Measurements from ENCODE around the gene MYB.
"Not testable (repeated sequence)": the region's sequence is repeated elsewhere in the genome, so short reads cannot be mapped to it uniquely, and the experiment has no call there.

The MYB gene

GRCh38 chr6:135244805-135245204 is 63.7 kb downstream of the MYB start:
- no peak overlapping the region for H3K27ac Mint-ChIP-seq
- TF ChIP-seq, protein P1, sequence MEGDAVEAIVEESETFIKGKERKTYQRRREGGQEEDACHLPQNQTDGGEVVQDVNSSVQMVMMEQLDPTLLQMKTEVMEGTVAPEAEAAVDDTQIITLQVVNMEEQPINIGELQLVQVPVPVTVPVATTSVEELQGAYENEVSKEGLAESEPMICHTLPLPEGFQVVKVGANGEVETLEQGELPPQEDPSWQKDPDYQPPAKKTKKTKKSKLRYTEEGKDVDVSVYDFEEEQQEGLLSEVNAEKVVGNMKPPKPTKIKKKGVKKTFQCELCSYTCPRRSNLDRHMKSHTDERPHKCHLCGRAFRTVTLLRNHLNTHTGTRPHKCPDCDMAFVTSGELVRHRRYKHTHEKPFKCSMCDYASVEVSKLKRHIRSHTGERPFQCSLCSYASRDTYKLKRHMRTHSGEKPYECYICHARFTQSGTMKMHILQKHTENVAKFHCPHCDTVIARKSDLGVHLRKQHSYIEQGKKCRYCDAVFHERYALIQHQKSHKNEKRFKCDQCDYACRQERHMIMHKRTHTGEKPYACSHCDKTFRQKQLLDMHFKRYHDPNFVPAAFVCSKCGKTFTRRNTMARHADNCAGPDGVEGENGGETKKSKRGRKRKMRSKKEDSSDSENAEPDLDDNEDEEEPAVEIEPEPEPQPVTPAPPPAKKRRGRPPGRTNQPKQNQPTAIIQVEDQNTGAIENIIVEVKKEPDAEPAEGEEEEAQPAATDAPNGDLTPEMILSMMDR (IDR thresholded peaks at IDR 0.05), result no peak
- no peak for DNase-seq
- no peaks in the 10 kb centered on the region for H3K9me3 Mint-ChIP-seq
- H3K27me3 Mint-ChIP-seq (ENCODE audit: low read depth, poor library complexity), result peaks cover 8% of the 10 kb centered on the region
- H3K4me1 Mint-ChIP-seq, result no peaks in the 10 kb centered on the region
- H3K4me3 Mint-ChIP-seq, result no peak overlapping the region
- no peaks in the 10 kb centered on the region for H3K36me3 Mint-ChIP-seq (ENCODE audit: low read depth)

DNA sequence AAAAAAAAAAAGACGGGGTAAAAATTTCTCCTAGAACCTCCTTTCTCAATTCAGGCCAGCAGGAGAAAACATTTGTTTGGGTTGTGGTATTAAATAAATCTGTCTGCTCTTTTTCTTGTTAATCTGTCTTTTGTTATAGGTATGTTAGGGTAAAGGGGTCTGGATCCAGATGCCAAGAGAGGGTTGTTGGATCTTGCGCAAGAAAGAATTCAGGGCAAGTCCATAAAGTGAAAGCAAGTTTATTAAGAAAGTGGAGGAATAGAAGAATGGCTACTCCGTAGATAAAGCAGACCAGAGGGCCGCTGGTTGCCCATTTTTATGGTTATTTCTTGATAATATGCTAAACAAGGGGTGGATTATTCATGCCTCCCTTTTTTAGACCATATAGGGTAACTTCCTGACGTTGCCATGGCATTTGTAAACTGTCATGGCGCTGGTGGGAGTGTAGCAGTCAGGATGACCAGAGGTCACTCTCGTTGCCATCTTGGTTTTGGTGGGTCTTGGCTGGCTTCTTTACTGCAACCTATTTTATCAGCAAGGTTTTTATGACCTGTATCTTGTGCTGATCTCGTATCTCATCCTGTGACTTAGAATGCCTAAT is 65.4 kb downstream of the MYB start:
- not testable (repeated sequence) for H3K9me3 Mint-ChIP-seq; H3K4me1 Mint-ChIP-seq; H3K4me3 Mint-ChIP-seq; H3K27ac Mint-ChIP-seq; H3K36me3 Mint-ChIP-seq (ENCODE audit: low read depth); DNase-seq
- H3K27me3 Mint-ChIP-seq (ENCODE audit: low read depth, poor library complexity), result peaks cover 11% of the 10 kb centered on the region

DNA sequence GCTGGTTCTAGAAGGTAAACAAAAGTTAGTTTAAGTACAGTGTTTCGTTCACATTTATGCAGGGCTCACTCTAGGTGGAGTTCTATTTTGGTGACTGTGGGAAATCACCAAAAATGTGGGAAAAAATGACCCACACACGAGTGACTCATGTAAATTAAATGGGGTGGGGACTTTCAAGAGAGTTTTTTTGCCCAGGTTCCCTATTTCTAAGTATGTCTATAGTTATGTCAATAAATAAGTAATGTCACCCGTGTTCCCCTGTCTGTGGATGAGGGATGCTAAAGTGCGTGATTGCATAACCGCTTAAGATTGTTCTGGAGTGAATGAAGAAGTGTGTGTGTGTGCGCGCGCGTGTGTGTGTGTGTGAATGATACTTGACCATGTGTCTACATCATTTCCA is 69.1 kb downstream of the MYB start:
- DNase-seq, result no peak
- peaks cover 18% of the 10 kb centered on the region for H3K27me3 Mint-ChIP-seq (ENCODE audit: low read depth, poor library complexity)
- no peaks in the 10 kb centered on the region for H3K4me1 Mint-ChIP-seq
- H3K9me3 Mint-ChIP-seq, result no peaks in the 10 kb centered on the region
- H3K27ac Mint-ChIP-seq, result no peak overlapping the region
- no peak overlapping the region for H3K4me3 Mint-ChIP-seq
- TF ChIP-seq, protein P1 (IDR thresholded peaks at IDR 0.05), result no peak
- H3K36me3 Mint-ChIP-seq (ENCODE audit: low read depth), result no peaks in the 10 kb centered on the region

GRCh38 chr6:135250751-135251497 is 69.8 kb downstream of the MYB start:
- H3K9me3 Mint-ChIP-seq, result no peaks in the 10 kb centered on the region
- H3K4me3 Mint-ChIP-seq, result no peak overlapping the region
- H3K4me1 Mint-ChIP-seq, result no peaks in the 10 kb centered on the region
- DNase-seq, result no peak
- no peaks in the 10 kb centered on the region for H3K36me3 Mint-ChIP-seq (ENCODE audit: low read depth)
- H3K27ac Mint-ChIP-seq, result no peak overlapping the region
- TF ChIP-seq, protein P1 (IDR thresholded peaks at IDR 0.05), result no peak
- H3K27me3 Mint-ChIP-seq (ENCODE audit: low read depth, poor library complexity), result peaks cover 21% of the 10 kb centered on the region

- H3K27me3 Mint-ChIP-seq (ENCODE audit: low read depth, poor library complexity), result peaks cover 21% of the 10 kb centered on the region
- DNase-seq, result no peak
- H3K4me3 Mint-ChIP-seq, result no peak overlapping the region
- H3K9me3 Mint-ChIP-seq, result no peaks in the 10 kb centered on the region
- H3K27ac Mint-ChIP-seq, result no peak overlapping the region
- H3K36me3 Mint-ChIP-seq (ENCODE audit: low read depth), result no peaks in the 10 kb centered on the region
- TF ChIP-seq, protein P1 (IDR thresholded peaks at IDR 0.05), result no peak
- H3K4me1 Mint-ChIP-seq, result no peaks in the 10 kb centered on the region
Observed at GRCh38 chr6:135251498-135252441, 70.7 kb downstream of the MYB start.

GRCh38 chr6:135254471-135254870 is 73.4 kb downstream of the MYB start:
- no peaks in the 10 kb centered on the region for H3K36me3 Mint-ChIP-seq (ENCODE audit: low read depth)
- H3K9me3 Mint-ChIP-seq, result no peaks in the 10 kb centered on the region
- H3K27me3 Mint-ChIP-seq (ENCODE audit: low read depth, poor library complexity), result peaks cover 17% of the 10 kb centered on the region
- H3K4me3 Mint-ChIP-seq, result no peak overlapping the region
- peaks cover 5% of the 10 kb centered on the region for H3K4me1 Mint-ChIP-seq
- H3K27ac Mint-ChIP-seq, result no peak overlapping the region
- no peak for DNase-seq
- TF ChIP-seq, protein P1 (IDR thresholded peaks at IDR 0.05), result no peak

All from nephron progenitor cell (in vitro differentiated cells).